HEK293 (cell line): ENCODE data around the gene PRKAG2.

Experiments used
- TF ChIP-seq, protein P1 (sequence below): fragments of 450-650 bp; formaldehyde crosslinking; IDR thresholded peaks from 2 replicates; pipeline ENCODE4 v1.5.1; 2016; ENCODE audit warnings: missing biosample characterization, missing genetic modification characterization
- TF ChIP-seq, protein P2 (sequence below): fragments of 450-650 bp; formaldehyde crosslinking; IDR thresholded peaks from 2 replicates; pipeline ENCODE4 v1.5.1; 2016; ENCODE audit warnings: missing biosample characterization, missing genetic modification characterization

DNA sequence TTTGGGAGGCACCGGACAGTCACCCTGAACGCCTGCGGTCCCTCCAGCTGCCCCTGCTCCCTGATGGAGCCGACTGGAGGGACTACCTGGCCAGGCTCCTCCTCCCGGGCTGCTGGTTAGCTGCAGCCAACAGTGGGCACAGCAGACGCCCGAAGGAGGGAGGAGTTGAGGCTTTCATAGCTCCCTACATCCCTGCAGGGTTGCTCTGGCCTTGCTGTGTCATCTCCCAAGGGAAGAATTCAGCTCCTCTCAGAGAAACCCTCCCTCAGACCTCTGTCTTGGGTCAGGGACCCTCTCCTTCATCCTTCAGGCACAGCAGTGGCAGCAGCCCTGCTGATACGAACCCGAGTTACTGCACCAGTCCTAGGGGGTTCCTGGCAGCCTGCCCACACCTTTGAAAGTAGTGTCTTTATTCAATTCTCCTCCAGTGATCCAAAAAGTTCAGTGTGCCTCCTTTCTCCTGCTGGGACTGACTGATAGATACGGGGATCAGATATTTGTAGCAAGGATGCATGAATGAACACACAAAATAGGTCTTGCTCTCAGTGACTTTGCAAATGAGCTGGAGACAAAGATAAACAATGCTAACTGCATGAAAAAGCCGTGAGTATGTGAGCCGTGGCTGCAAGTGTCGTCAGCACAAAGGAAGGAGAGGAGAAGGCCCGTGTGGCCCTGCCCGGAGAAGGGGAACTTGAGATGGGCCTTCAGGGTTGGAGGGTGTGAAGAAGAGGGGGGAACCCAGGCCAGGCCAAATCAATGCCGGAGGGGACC is 136.6 kb downstream of the PRKAG2 start:
- TF ChIP-seq, protein P1, sequence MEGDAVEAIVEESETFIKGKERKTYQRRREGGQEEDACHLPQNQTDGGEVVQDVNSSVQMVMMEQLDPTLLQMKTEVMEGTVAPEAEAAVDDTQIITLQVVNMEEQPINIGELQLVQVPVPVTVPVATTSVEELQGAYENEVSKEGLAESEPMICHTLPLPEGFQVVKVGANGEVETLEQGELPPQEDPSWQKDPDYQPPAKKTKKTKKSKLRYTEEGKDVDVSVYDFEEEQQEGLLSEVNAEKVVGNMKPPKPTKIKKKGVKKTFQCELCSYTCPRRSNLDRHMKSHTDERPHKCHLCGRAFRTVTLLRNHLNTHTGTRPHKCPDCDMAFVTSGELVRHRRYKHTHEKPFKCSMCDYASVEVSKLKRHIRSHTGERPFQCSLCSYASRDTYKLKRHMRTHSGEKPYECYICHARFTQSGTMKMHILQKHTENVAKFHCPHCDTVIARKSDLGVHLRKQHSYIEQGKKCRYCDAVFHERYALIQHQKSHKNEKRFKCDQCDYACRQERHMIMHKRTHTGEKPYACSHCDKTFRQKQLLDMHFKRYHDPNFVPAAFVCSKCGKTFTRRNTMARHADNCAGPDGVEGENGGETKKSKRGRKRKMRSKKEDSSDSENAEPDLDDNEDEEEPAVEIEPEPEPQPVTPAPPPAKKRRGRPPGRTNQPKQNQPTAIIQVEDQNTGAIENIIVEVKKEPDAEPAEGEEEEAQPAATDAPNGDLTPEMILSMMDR = no peak
- TF ChIP-seq, protein P2, sequence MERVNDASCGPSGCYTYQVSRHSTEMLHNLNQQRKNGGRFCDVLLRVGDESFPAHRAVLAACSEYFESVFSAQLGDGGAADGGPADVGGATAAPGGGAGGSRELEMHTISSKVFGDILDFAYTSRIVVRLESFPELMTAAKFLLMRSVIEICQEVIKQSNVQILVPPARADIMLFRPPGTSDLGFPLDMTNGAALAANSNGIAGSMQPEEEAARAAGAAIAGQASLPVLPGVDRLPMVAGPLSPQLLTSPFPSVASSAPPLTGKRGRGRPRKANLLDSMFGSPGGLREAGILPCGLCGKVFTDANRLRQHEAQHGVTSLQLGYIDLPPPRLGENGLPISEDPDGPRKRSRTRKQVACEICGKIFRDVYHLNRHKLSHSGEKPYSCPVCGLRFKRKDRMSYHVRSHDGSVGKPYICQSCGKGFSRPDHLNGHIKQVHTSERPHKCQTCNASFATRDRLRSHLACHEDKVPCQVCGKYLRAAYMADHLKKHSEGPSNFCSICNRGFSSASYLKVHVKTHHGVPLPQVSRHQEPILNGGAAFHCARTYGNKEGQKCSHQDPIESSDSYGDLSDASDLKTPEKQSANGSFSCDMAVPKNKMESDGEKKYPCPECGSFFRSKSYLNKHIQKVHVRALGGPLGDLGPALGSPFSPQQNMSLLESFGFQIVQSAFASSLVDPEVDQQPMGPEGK (tag by site-specific recombination) = no peak
